ENCODE measurements around the gene ASS1.

DNA sequence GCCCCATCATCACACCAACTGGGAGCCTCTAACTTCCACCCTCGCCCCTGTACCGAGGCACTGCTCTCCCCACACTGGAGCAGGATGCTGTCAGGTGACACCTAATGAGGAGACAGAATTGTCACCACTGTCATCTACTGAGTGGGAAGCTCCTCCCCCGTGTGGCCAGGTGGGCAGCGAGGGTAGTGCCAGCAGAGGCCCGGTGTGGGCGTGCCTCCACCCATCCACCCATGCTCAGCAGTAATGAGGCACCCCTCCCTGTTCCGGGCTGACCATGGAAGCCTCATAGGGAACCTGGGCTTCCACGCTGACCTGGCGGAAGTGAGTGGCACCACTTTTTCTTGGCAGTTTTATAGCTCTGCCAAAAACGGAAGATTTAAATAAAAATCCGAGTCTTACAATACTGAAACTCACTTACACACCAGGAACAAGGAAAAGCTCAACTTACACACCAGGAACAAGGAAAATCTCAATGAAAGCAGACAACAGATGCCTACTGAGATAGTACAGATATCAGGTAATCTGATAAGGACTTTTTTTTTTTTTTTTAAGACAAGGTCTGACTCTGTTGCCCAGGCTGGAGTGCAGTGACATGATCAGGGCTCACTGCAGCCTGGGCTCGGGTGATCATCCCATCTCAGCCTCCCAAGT is 30.6 kb upstream of the ASS1 start:
- TF ChIP-seq POLR2A (IDR thresholded peaks at IDR 0.05; ENCODE audit: low read length) (no peak), GATA1 (IDR thresholded peaks at IDR 0.05; ENCODE audit: low read depth, low read length) (no peak)
